AML-193 (cell line): ENCODE data around the gene CFAP92.
A peak's percentile ranks its signal among the peaks of the same experiment; 100 is the strongest.

Experiments used
- DNase-seq, 2 experiments: peaks; one replicate each; lab custom pipeline; 2025; lab: John Stamatoyannopoulos, UW

Gene CFAP92

GRCh38 chr3:129004639-129005295, 10.9 kb upstream of the CFAP92 start:
- no peak for DNase-seq

- no peak for DNase-seq
Measured at GRCh38 chr3:129003578-129004112, 9.8 kb upstream of the CFAP92 start.

GRCh38 chr3:129002573-129003569, 9.0 kb upstream of the CFAP92 start:
- no peak for DNase-seq

- DNase-seq, result no peak
Measured at GRCh38 chr3:129001806-129002572, 8.1 kb upstream of the CFAP92 start.

GRCh38 chr3:129001101-129001805, 7.4 kb upstream of the CFAP92 start, which contains the start of gene EFCC1:
EFCC1 (plus strand) TSS chr3:129001304; CDS start chr3:129001629, 325 bp downstream.
- no peak for DNase-seq

GRCh38 chr3:129000742-129001100, 6.8 kb upstream of the CFAP92 start:
- DNase-seq, result no peak

- DNase-seq, result no peak
Measured at GRCh38 chr3:128999102-128999501, 5.2 kb upstream of the CFAP92 start.

GRCh38 chr3:128998561-128998960, 4.7 kb upstream of the CFAP92 start:
- no peak for DNase-seq

- no peak for DNase-seq
Measured at GRCh38 chr3:128997486-128998133, 3.7 kb upstream of the CFAP92 start.

- no peak for DNase-seq
Measured at GRCh38 chr3:128996726-128997125, 2.9 kb upstream of the CFAP92 start.

- no peak for DNase-seq
Measured at GRCh38 chr3:128996200-128996599, 2.3 kb upstream of the CFAP92 start.

- no peak for DNase-seq
Measured at GRCh38 chr3:128995737-128996136, 1.9 kb upstream of the CFAP92 start.

GRCh38 chr3:128994581-128995546, 988 bp upstream of the CFAP92 start:
- DNase-seq, result no peak

- DNase-seq, result peak; percentile 10 to 28
Measured at GRCh38 chr3:128994173-128994512, 267 bp upstream of the CFAP92 start.

- no peak for DNase-seq
Measured at GRCh38 chr3:128992926-128993460, 883 bp downstream of the CFAP92 start.

GRCh38 chr3:128991355-128991895, 2.5 kb downstream of the CFAP92 start:
- DNase-seq, result no peak

- DNase-seq, result no peak
Measured at GRCh38 chr3:128988286-128988685, 5.6 kb downstream of the CFAP92 start.

GRCh38 chr3:128987302-128988100, 6.4 kb downstream of the CFAP92 start:
- DNase-seq, result no peak
